ENCODE data around the gene TNFRSF18. TPM values are rescaled to one million over a fixed set of nuclear protein-coding genes. Genes with fewer than 3 reads are reported as not detected.

Gene TNFRSF18
- total RNA-seq, 2 donors from 2014 or later, result 0.95 to 1.7 TPM

- Mint-ChIP-seq H3K36me3 (ENCODE audit: low read depth) (peaks cover 41% of the 10 kb centered on the region), H3K4me3 (no peak overlapping the region), H3K27ac (no peak overlapping the region), H3K27me3 (ENCODE audit: insufficient read depth) (no peaks in the 10 kb centered on the region), H3K9me3 (peaks cover 4% of the 10 kb centered on the region), H3K4me1 (peaks cover 3% of the 10 kb centered on the region)
- no peak overlapping the region for H3K9ac ChIP-seq (ENCODE audit: extremely low read depth, low read length, poor library complexity, severe bottlenecking)
- no peak for DNase-seq
- peaks cover 21% of the 10 kb centered on the region for H3K36me3 ChIP-seq (ENCODE audit: control insufficient read depth, insufficient read depth, low read length)
- no peaks in the 10 kb centered on the region for H3K4me1 ChIP-seq (ENCODE audit: control insufficient read depth, insufficient read depth, low read length)
- no peak overlapping the region for H3K27ac ChIP-seq (ENCODE audit: low read depth, low read length)
- H3K27me3 ChIP-seq (ENCODE audit: control insufficient read depth, insufficient read depth, low read length, poor library complexity, severe bottlenecking), result no peaks in the 10 kb centered on the region
- 91 to 97% methylated on average over 23 to 28 of the region's 28 CpGs for WGBS, 2 experiments (ENCODE audit: insufficient coverage in 1 of 2, insufficient read length in 1 of 2)
- H3K4me3 ChIP-seq (ENCODE audit: low read length), result no peak overlapping the region
- H3K9me3 ChIP-seq (ENCODE audit: control insufficient read depth, low read length), result no peaks in the 10 kb centered on the region
- TF ChIP-seq CTCF (conservative IDR thresholded peaks at IDR 0.05), result no peak
These were observed 22.4 kb upstream of the TNFRSF18 start for GRCh38 chr1:1228596-1229321.

GRCh38 chr1:1228187-1228586 is 21.8 kb upstream of the TNFRSF18 start:
- no peaks in the 10 kb centered on the region for H3K27me3 Mint-ChIP-seq (ENCODE audit: insufficient read depth)
- TF ChIP-seq CTCF (conservative IDR thresholded peaks at IDR 0.05), result no peak
- peaks cover 40% of the 10 kb centered on the region for H3K36me3 Mint-ChIP-seq (ENCODE audit: low read depth)
- Histone ChIP-seq H3K9ac (ENCODE audit: extremely low read depth, low read length, poor library complexity, severe bottlenecking) (no peak overlapping the region), H3K36me3 (ENCODE audit: control insufficient read depth, insufficient read depth, low read length) (peaks cover 23% of the 10 kb centered on the region), H3K4me3 (ENCODE audit: low read length) (no peak overlapping the region), H3K9me3 (ENCODE audit: control insufficient read depth, low read length) (no peaks in the 10 kb centered on the region), H3K27me3 (ENCODE audit: control insufficient read depth, insufficient read depth, low read length, poor library complexity, severe bottlenecking) (no peaks in the 10 kb centered on the region), H3K27ac (ENCODE audit: low read depth, low read length) (no peak overlapping the region), H3K4me1 (ENCODE audit: control insufficient read depth, insufficient read depth, low read length) (no peaks in the 10 kb centered on the region)
- WGBS, 2 experiments (ENCODE audit: insufficient coverage in 1 of 2, insufficient read length in 1 of 2), result 95 to 96% methylated on average over 22 to 30 of the region's 30 CpGs
- DNase-seq, result no peak
- no peaks in the 10 kb centered on the region for H3K4me1 Mint-ChIP-seq
- H3K4me3 Mint-ChIP-seq, result no peak overlapping the region
- no peaks in the 10 kb centered on the region for H3K9me3 Mint-ChIP-seq
- no peak overlapping the region for H3K27ac Mint-ChIP-seq

- Mint-ChIP-seq H3K27me3 (ENCODE audit: insufficient read depth) (no peaks in the 10 kb centered on the region), H3K36me3 (ENCODE audit: low read depth) (peaks cover 46% of the 10 kb centered on the region), H3K27ac (no peak overlapping the region), H3K4me1 (no peaks in the 10 kb centered on the region), H3K9me3 (no peaks in the 10 kb centered on the region), H3K4me3 (no peak overlapping the region)
- no peak for DNase-seq
- H3K4me1 ChIP-seq (ENCODE audit: control insufficient read depth, insufficient read depth, low read length), result no peaks in the 10 kb centered on the region
- no peaks in the 10 kb centered on the region for H3K27me3 ChIP-seq (ENCODE audit: control insufficient read depth, insufficient read depth, low read length, poor library complexity, severe bottlenecking)
- H3K9me3 ChIP-seq (ENCODE audit: control insufficient read depth, low read length), result no peaks in the 10 kb centered on the region
- no peak overlapping the region for H3K4me3 ChIP-seq (ENCODE audit: low read length)
- 93 to 96% methylated on average over 10 to 25 of the region's 25 CpGs for WGBS, 2 experiments (ENCODE audit: insufficient coverage in 1 of 2, insufficient read length in 1 of 2)
- TF ChIP-seq CTCF (conservative IDR thresholded peaks at IDR 0.05), result no peak
- no peak overlapping the region for H3K27ac ChIP-seq (ENCODE audit: low read depth, low read length)
- no peak overlapping the region for H3K9ac ChIP-seq (ENCODE audit: extremely low read depth, low read length, poor library complexity, severe bottlenecking)
- H3K36me3 ChIP-seq (ENCODE audit: control insufficient read depth, insufficient read depth, low read length), result peaks cover 29% of the 10 kb centered on the region
These were observed 21.0 kb upstream of the TNFRSF18 start for GRCh38 chr1:1227386-1227785.
